Heart right ventricle (tissue), 16 donors: ENCODE data around the gene DBT. TPM values are rescaled to one million over a fixed set of nuclear protein-coding genes. Genes with fewer than 3 reads are reported as not detected.

Source experiments
- ATAC-seq, 8 donors: fragments of 200-7000 bp; cut with Tn5 transposase; one replicate each; pipeline ENCODE4 v1.9.1; 2020; ENCODE audit warnings: mild to moderate bottlenecking in 8 of 8, moderate library complexity in 8 of 8, moderate number of reproducible peaks in 1 of 8
- DNase-seq, 2 donors: peaks; one replicate each; pipeline ENCODE4 v3.0.0-alpha.2; 2020
- H3K27ac ChIP-seq, 10 donors: fragments of 200-600 bp; sonication (generic) in 2 of 10; one replicate each; pipeline versions ENCODE4 v1.5.0 to v1.8.0; 2020 to 2022; ENCODE audit warnings: mild to moderate bottlenecking in 3 of 10
- H3K27me3 ChIP-seq, 7 donors: fragments of 200-600 bp; one replicate each; pipeline ENCODE4 v1.8.0; 2021 to 2022; ENCODE audit warnings: mild to moderate bottlenecking in 2 of 7
- H3K36me3 ChIP-seq, 9 donors: fragments of 200-600 bp; sonication (generic) in 1 of 9; one replicate each; pipeline versions ENCODE4 v1.5.0 to v1.8.0; 2020 to 2022; ENCODE audit warnings: mild to moderate bottlenecking in 2 of 9
- H3K4me1 ChIP-seq, 9 donors: fragments of 200-600 bp; sonication (generic) in 1 of 9; one replicate each; pipeline versions ENCODE4 v1.5.0 to v1.8.0; 2020 to 2022; ENCODE audit warnings: mild to moderate bottlenecking in 4 of 9
- H3K4me3 ChIP-seq, 10 donors: fragments of 200-600 bp; sonication (generic) in 2 of 10; one replicate each; pipeline versions ENCODE4 v1.5.0 to v1.8.0; 2020 to 2022; ENCODE audit warnings: mild to moderate bottlenecking in 7 of 10, moderate library complexity in 2 of 10
- H3K9me3 ChIP-seq, 11 donors: fragments of 200-600 bp in 10 of 11; sonication (generic) in 2 of 11; one replicate each; pipeline versions ENCODE4 v1.5.0 to v1.8.0; 2013 to 2022; ENCODE audit warnings: mild to moderate bottlenecking in 2 of 11, control low read depth in 1 of 11, moderate library complexity in 1 of 11
- WGBS, 2 donors: extraction: QIAGEN DNeasy Blood & Tissue Kit; methylation state at CpG; one replicate each; pipeline ENCODE4 v1.1.7; 2013; ENCODE audit warnings: inconsistent platforms in 1 of 2; 5-methylcytosine and 5-hydroxymethylcytosine counted together
- intact Hi-C, 10 donors: fragments of 100-400 bp; cut with DNase I; formaldehyde crosslinking; loops; one replicate each; pipeline versions ENCODE4 v1.11.1 to v1.14.2; 2022
- polyA plus RNA-seq, 2 donors: library from polyadenylated mRNA; stranded (reverse); fragments of 200-250 nt; gene quantifications; one replicate each; pipeline ENCODE4 v1.2.3, GENCODE V29; 2013
- total RNA-seq, 10 donors: library from RNA; stranded (reverse); fragmentation: NEBNext Ultra II Directional in 3 of 10; extraction: Animal tissue kit (Norgen Biotek cat#: 25700) in 3 of 10; gene quantifications; one replicate each; pipeline versions ENCODE4 v1.2.1 to v1.2.4, GENCODE V29; 2021 to 2023
- TF ChIP-seq, protein P1 (sequence below), 9 donors: fragments of 200-600 bp; sonication (generic) in 2 of 9; IDR thresholded peaks; one replicate each; pipeline versions ENCODE4 v1.5.0 to v1.8.0; 2021 to 2022; ENCODE audit warnings: antibody characterized with exemption in 9 of 9, mild to moderate bottlenecking in 5 of 9, moderate library complexity in 1 of 9
- donor health status: Arrhythmogenic right ventricular cardiomyopathy.
- donor health status: ischemic (EF 13 %, LVEDD 7.1; RV severe dilation, severe dysfunction).
- donor health status: healthy with polysubstance abuse.
- donor health status: DM: no; HTN: yes; CAD: no.
- donor health status: DM: no; HTN: no; CAD: no.
- donor health status: ischemic (EF 25% LVEDD 6.9; RV normal size, moderate dysfunction).
- donor health status: ischemic (EF 25% LVEDD 5.7; RV mildly dilated, moderate dysfunction).
- donor health status: healthy.
- donor health status: DM: yes; HTN: yes; CAD: no.
- donor health status: Ischemic cardiomyopathy.
- donor health status: ischemic (EF 35%, LVEDD 5.7; RV mildly dilated, moderate dysfunction).
- donor health status: nonischemic (EF 11% LVEDD 7.7; RV severe dilation, severe dysfunction).
- donor health status: DM: yes; HTN: yes; CAD: no.
- donor health status: PGD.
- donor health status: ischemic (EF 29% LVEDD 5.4; RV normal size, mild dysfunction).
- donor health status: nonischemic (EF 23%, LVEDD 6.1; RV moderate dilation, normal function).

DBT gene
- total and polyA plus RNA-seq, 12 donors, result 4.9 to 49.0 (median 36.8) TPM

DNA sequence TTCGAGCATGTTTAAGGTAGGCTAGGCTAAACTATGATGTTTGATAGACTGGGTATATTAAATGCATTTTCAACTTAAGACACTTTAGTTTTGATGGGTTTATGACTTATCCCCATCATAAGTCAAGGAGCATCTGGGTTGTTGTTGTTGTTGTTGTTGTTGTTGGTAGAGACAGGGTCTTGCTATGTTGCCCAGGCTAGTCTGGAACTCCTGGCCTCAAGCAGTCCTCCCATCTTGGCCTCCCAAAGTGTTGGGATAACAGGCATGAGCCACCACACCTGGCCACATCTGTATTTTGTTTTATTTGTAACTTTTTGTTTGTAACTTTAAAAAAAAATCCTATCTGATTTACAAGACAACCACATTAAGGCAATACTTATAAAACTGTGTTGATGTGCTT, 17.5 kb downstream of the DBT start:
- intact Hi-C loops, result no loop called here
- Histone ChIP-seq H3K27me3 (no peaks in the 10 kb centered on the region), H3K4me1 (peaks cover 0 to 8% (median 0%) of the 10 kb centered on the region in 9 donors), H3K9me3 (no peaks in the 10 kb centered on the region), H3K27ac (no peak overlapping the region), H3K4me3 (no peak overlapping the region), H3K36me3 (peaks cover 0 to 100% (median 24%) of the 10 kb centered on the region in 9 donors)
- TF ChIP-seq, protein P1, sequence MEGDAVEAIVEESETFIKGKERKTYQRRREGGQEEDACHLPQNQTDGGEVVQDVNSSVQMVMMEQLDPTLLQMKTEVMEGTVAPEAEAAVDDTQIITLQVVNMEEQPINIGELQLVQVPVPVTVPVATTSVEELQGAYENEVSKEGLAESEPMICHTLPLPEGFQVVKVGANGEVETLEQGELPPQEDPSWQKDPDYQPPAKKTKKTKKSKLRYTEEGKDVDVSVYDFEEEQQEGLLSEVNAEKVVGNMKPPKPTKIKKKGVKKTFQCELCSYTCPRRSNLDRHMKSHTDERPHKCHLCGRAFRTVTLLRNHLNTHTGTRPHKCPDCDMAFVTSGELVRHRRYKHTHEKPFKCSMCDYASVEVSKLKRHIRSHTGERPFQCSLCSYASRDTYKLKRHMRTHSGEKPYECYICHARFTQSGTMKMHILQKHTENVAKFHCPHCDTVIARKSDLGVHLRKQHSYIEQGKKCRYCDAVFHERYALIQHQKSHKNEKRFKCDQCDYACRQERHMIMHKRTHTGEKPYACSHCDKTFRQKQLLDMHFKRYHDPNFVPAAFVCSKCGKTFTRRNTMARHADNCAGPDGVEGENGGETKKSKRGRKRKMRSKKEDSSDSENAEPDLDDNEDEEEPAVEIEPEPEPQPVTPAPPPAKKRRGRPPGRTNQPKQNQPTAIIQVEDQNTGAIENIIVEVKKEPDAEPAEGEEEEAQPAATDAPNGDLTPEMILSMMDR (IDR thresholded peaks at IDR 0.05), result no peak
- WGBS, 2 donors, result 98% methylated on average over 1 of the region's 1 CpG
- DNase-seq (no peak), ATAC-seq (no peak)

DNA sequence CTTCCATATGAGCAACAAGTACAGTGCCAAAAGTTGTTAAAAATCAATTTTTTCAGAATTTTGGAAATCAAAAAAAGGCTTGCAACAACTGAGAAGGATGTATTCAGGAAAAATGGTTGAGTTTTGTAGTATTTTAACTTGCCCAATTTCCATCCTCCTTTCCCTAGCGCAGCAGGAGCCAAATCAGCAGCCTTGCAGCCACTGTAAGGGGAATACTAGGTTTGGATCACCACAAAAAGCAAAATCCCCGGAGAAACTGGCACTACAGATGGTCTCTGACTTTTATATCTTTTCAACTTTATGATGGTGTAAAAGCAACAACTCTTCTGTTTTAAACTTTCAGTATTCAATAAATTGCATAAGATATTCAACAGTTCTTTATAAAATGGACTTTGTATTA, 17.9 kb downstream of the DBT start:
- peaks cover 0 to 100% (median 24%) of the 10 kb centered on the region in 9 donors for H3K36me3 ChIP-seq
- ATAC-seq, result no peak
- intact Hi-C loops, result no loop called here

DNA sequence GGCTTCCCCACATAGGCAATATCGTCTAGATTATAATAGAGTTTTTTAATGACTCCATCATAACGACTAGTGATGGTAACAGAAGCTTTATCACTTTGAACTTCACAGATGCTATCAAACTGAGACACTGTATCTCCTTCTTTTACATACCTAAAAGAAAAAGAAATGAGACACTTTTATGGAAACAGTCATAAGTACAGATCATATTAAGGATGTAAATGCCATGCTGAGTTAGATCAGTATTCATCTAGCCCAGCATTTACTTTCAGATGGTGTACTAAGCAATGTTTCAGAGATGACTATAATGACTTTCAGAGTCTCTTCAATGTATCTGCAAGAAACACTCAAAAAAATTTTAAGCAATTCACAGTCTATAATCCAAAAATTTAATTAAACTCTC, 18.9 kb downstream of the DBT start:
- Histone ChIP-seq H3K27me3 (no peaks in the 10 kb centered on the region), H3K36me3 (peaks cover 0 to 93% (median 24%) of the 10 kb centered on the region in 9 donors), H3K4me1 (peaks cover 0 to 8% (median 0%) of the 10 kb centered on the region in 9 donors), H3K4me3 (no peak overlapping the region), H3K9me3 (no peaks in the 10 kb centered on the region), H3K27ac (no peak overlapping the region)
- intact Hi-C loops, result no loop called here
- TF ChIP-seq, protein P1 (IDR thresholded peaks at IDR 0.05), result no peak
- ATAC-seq (no peak), DNase-seq (no peak)
- WGBS, 2 donors, result 87 to 89% methylated on average over 2 of the region's 2 CpGs

More for the DNA sequence above, 17.9 kb downstream of the DBT start:
- Histone ChIP-seq H3K9me3 (no peaks in the 10 kb centered on the region), H3K4me3 (no peak overlapping the region), H3K27me3 (no peaks in the 10 kb centered on the region), H3K27ac (no peak overlapping the region), H3K4me1 (peaks cover 0 to 8% (median 0%) of the 10 kb centered on the region in 9 donors)
- 98 to 99% methylated on average over 2 of the region's 2 CpGs for WGBS, 2 donors
- TF ChIP-seq, protein P1 (IDR thresholded peaks at IDR 0.05), result no peak
- no peak for DNase-seq

DNA sequence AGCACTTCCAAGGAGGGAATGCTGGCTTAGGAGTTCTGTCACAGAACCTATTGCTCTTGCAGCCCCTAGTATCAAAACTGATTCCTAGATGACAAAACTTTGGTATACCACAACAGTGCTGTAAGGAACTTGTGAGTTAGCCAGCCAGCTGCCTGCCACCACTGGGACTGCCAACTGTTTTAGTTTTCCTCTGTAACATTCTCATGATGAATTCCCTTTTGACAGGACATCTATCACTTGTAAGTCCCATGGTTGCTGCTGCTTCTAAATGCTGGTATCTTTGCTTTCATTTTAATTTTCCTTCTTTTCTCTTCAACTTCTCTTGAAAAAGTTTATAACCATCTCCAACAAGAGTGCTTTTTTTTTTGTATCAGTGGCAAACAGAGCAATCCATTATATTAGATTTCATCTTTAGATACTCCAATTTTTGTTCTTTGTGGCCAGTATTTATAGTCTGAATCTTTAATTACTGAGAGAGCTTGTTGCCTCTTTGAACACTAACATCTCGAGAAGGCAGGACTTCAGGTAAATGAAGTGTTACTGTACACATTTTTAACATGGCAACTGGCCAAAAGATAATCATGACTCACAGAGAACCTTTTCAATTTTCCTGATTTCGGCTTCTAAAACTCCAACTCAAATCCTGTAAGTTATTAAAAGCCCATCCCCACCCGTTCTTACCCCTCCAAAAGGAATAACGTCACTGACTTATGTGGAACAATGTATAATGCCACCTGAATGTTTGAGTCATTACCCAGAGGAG, 19.8 kb downstream of the DBT start:
- peak in 1 of 8 donors; percentile 30 for ATAC-seq
- Histone ChIP-seq H3K4me1 (peaks cover 0 to 8% (median 0%) of the 10 kb centered on the region in 9 donors), H3K27me3 (no peaks in the 10 kb centered on the region), H3K9me3 (no peaks in the 10 kb centered on the region), H3K4me3 (no peak overlapping the region), H3K36me3 (peaks cover 0 to 84% (median 24%) of the 10 kb centered on the region in 9 donors), H3K27ac (peak overlapping the region in 1 of 10 donors; percentile 13)
- 62 to 77% methylated on average over 4 of the region's 4 CpGs for WGBS, 2 donors
- DNase-seq, result no peak
- intact Hi-C loops, result no loop called here
- TF ChIP-seq, protein P1 (IDR thresholded peaks at IDR 0.05), result no peak
